CD4-positive, alpha-beta T cell treated with Interleukin-6 for 4 hours (primary cell): Measurements from ENCODE around the gene IGSF21.

Experiments used
- DNase-seq: peaks from one replicate; pipeline ENCODE4 v3.0.0-alpha.2; 2020; ENCODE audit warnings: mixed read lengths

The IGSF21 gene

DNA sequence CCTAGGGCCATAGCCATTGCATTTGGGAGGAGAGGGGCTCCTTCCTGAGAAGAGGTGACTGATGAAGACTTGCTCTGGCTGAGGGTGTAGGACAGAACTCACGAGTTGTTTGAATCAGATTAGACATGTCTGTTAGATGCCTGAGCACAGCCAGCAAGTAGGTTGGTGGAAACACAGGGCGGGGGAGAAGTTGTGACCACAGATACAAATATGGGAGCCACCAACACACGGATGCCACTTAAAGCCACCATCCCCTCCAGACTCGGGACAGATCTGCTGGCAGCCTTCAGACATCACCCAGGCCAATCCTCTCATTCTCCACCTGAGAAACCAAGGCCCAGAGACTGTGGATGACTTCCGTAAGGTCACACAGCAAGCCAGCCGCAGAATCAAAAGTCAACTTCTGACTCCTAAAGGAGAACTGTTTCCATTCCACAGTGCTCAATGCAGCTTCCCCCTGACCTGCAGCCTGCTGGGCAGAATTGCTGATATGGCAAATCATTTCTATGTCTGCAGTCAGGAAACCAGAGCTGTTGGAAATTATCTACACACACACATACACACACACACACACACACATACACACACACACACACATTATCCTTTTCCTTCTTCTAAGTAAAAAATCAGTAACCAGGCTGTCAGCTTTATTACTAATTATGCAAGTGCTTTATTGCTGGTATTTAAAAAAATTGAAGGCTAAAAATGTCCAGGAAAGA is 196.7 kb downstream of the IGSF21 start:
- DNase-seq = no peak

GRCh38 chr1:18305182-18305795 is 197.7 kb downstream of the IGSF21 start:
- DNase-seq = no peak

GRCh38 chr1:18307329-18307898 is 199.8 kb downstream of the IGSF21 start:
- DNase-seq = no peak

DNA sequence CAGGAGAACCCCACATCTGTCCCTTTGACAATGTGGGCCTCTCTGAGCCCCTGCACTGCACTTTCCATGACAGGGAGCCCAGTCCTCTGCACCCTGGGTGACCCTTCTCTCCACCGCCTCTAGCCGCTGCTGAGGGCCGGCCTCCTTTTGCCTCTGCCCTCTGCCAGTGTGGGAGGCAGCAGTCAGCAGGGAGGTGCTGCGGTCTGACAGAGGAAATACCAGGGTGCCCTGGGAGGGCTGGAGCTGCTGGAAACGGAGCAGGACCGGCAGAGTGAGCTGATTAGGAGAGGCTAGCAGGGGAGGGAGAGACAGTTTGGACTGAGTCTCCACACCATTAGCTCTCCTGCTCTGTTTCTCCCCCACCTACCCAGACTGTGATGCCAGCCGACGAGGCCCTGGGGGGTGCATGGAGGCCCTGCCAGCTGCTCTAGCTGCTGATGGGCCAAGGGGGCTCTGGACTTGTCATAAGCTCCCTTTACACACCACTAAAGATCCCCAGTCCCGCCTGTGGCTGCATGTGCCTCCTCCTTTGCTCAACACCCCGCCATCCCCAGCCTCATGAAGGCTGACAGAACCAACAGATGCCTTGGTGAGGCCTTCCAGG is 202.1 kb downstream of the IGSF21 start:
- DNase-seq = no peak

GRCh38 chr1:18312961-18313360 is 205.4 kb downstream of the IGSF21 start:
- DNase-seq = no peak

GRCh38 chr1:18313523-18313922 is 205.9 kb downstream of the IGSF21 start:
- no peak for DNase-seq

- no peak for DNase-seq
Observed at GRCh38 chr1:18314399-18314798, 206.8 kb downstream of the IGSF21 start.

- no peak for DNase-seq
Observed at GRCh38 chr1:18315449-18315848, 207.9 kb downstream of the IGSF21 start.

DNA sequence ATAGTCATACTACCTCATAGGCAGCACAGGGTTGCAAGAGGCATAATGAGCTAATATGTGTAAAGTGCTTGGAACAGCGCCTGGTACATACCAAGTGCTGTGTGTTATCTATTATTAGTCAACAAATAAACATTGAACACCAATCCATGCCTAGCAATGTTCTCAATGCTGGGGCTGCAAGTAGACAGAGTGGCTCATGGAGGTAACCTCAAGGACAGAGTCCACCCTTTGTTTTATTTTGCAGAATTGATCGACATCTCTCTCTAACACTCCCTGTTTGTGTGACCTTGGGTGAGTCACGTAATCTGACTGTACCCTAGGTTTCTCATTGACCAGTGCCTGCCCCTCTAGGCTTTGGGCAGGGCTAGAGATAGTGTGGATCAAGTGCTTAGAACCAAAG is 209.2 kb downstream of the IGSF21 start:
- no peak for DNase-seq

- DNase-seq = no peak
Observed at GRCh38 chr1:18319099-18319498, 211.5 kb downstream of the IGSF21 start.

DNA sequence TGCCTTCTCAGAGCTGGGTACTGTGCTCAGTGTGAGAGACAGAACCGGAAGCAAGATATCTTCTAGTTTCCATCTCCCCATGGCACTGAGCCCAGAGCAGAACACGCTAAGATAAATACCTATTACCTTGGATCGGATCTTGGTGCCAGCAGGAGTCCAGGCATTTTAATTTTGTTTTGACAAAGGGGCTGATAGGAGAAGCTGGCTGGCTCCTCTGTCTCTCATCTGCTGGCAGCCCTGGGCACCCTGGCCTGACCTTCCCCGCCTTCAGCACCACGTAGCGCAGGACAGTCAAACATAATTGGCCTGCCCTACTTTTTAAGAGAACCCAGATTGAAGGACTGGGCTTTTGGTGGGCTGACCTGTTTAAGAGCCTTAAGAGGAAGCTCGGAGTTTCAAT is 212.5 kb downstream of the IGSF21 start:
- DNase-seq = no peak

GRCh38 chr1:18322368-18323032 is 214.9 kb downstream of the IGSF21 start:
- DNase-seq = no peak

- DNase-seq = no peak
Observed at GRCh38 chr1:18323259-18323658, 215.7 kb downstream of the IGSF21 start.

GRCh38 chr1:18324246-18324645 is 216.6 kb downstream of the IGSF21 start:
- DNase-seq = no peak

- DNase-seq = no peak
Observed at GRCh38 chr1:18325136-18325535, 217.5 kb downstream of the IGSF21 start.

DNA sequence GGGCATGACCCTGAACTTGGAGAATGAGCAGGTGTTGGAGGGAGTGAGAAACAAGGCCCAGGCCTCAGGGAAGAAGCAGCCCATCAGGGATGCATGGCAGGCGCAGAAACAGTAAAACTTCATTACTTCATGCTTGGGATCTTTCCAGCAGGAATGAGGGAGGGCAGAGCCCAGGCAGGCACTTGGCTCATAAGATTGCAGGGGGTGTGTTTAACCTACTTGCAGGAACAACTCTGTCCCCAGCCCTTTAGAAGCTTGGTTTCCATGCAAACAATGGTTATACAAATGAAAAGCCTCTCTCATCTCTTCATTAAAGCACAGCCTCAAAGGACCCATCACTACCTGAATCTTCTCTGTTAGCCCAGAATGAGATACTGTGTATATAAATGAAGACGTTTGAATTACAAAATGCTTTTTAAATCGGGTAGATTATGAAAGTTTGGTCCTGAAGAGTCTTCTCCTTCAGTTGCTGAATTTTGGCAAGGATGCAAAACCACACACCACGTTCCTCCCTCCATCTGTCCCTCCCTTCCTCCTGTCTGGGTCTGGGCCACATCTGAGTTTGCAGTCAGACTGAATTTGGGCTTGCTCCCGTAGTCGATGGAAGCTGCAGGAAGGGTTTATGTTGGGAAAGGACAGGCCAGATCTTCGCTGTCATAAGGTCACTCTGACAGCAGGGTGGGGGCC is 218.8 kb downstream of the IGSF21 start:
- DNase-seq = no peak

DNA sequence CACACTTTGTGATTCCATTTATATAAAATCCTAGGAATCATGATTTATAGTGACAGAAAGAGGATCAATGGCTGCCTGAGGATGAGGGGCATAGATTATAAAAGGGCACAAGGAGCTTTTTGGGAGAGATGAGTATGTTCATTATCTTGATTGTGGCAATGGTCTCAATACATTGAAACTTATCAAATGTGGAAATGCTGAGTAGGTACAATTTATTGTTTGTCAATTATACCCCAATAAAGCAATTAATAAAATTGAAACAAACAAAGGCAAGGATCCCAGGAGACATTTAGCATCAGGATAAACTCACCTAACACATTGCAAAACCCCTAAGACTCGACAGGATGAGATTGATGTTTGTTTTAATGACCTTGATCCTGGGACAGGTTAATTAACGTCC is 220.1 kb downstream of the IGSF21 start:
- no peak for DNase-seq

DNA sequence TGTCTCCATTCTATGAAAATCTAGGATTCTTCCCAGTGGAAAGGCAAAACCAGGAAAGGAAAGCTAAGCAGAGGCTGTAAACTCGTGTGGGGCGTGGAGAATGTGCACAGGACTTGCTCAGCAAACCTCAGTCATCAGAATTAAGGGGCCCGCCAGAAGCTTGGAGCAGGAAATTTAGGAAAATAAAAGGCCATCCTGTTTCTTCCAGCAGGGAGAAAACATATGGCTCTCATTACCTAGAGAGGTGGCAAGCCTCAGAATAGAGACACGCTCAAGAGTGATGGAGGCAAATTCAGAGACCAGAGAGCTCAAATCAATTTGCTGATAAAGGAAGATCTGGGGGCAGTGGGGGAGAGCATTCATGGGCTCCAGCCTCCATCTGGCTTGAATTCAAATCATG is 221.2 kb downstream of the IGSF21 start:
- DNase-seq = no peak

GRCh38 chr1:18329469-18330253 is 222.1 kb downstream of the IGSF21 start:
- no peak for DNase-seq

DNA sequence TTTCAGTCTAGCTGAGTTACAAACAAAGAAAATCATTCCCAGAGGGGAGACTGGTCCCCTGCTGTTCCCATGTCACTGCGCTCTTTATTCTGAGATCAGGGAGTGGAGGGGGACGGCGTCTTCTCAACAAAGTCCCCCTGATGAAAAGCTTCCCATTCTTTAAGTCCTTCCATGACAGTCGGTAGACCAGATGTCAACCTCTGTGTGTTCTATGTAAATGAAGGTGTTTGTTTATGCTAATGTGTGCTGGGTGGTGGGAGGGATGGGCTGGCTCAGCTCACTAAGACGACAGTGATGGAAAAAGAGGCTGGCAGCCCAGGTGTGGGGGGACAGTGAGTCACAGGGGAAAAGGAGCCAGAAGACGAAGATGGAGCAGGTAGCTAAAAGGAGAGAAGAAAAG is 225.0 kb downstream of the IGSF21 start:
- DNase-seq = no peak

DNA sequence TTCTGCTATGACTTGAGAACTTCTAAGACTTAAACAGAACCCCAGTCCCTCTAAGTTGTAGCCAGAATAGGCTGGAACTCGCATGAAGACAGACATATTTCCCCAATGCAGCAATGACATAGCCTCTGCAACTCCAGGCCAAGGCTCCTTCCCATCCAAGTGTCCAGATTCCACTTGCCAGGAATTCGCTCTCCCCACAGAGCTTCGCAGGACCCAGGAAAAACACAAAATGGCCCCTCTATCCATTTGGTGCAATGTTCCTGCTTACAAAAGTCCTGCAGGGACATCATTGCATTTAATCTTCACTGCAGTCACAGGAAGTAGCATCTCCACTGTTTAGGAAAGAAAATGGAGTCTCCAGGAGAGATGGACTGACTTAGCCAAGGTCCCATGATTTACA is 225.6 kb downstream of the IGSF21 start:
- DNase-seq = no peak

GRCh38 chr1:18336801-18337200 is 229.2 kb downstream of the IGSF21 start:
- no peak for DNase-seq
